Liver (tissue), 9 donors: Measurements from ENCODE around the gene RBM42. TPM values are rescaled to one million over a fixed set of nuclear protein-coding genes. Genes with fewer than 3 reads are reported as not detected.

Experiments
- DNase-seq: peaks from one replicate; pipeline ENCODE4 v3.0.0-alpha.2; 2017; ENCODE audit warnings: low spot score
- H3K27ac ChIP-seq, 2 donors: one replicate each; pipeline ENCODE4 v1.7.0; 2013; ENCODE audit warnings: inconsistent platforms in 2 of 2, low read length in 2 of 2, control low read depth in 1 of 2, low read depth in 1 of 2, mild to moderate bottlenecking in 1 of 2
- H3K27me3 ChIP-seq, 4 donors: one replicate each; pipeline versions ENCODE4 v1.6.1 to v1.7.0; 2013; ENCODE audit warnings: low read length in 3 of 4, inconsistent platforms in 1 of 4, mild to moderate bottlenecking in 1 of 4, moderate library complexity in 1 of 4; ENCODE audit not compliant: control insufficient read depth in 4 of 4, insufficient read depth in 4 of 4
- H3K36me3 ChIP-seq, 4 donors: one replicate each; pipeline versions ENCODE4 v1.6.1 to v1.7.0; 2013; ENCODE audit warnings: low read length in 3 of 4, mild to moderate bottlenecking in 3 of 4, low read depth in 1 of 4, moderate library complexity in 1 of 4; ENCODE audit not compliant: control insufficient read depth in 4 of 4, insufficient read depth in 3 of 4
- H3K4me1 ChIP-seq, 4 donors: one replicate each; pipeline versions ENCODE4 v1.6.1 to v1.7.0; 2013; ENCODE audit warnings: low read length in 3 of 4, mild to moderate bottlenecking in 3 of 4, moderate library complexity in 1 of 4; ENCODE audit not compliant: control insufficient read depth in 4 of 4, insufficient read depth in 4 of 4
- H3K4me3 ChIP-seq, 3 donors: one replicate each; pipeline versions ENCODE4 v1.6.1 to v1.7.0; 2013; ENCODE audit warnings: low read length in 3 of 3, control low read depth in 1 of 3, low read depth in 1 of 3, mild to moderate bottlenecking in 1 of 3
- H3K9ac ChIP-seq, 2 donors: one replicate each; pipeline ENCODE4 v1.7.0; 2013; ENCODE audit warnings: low read length in 2 of 2, mild to moderate bottlenecking in 2 of 2, moderate library complexity in 2 of 2, control low read depth in 1 of 2, low read depth in 1 of 2
- H3K9me3 ChIP-seq, 4 donors: one replicate each; pipeline versions ENCODE4 v1.6.1 to v1.7.0; 2013; ENCODE audit warnings: low read length in 3 of 4; ENCODE audit not compliant: control insufficient read depth in 4 of 4
- EGR1 ChIP-seq, 2 donors: IDR thresholded peaks; 2 replicates each; pipeline ENCODE4 v1.6.1; 2016 to 2018; ENCODE audit warnings: antibody characterized with exemption in 2 of 2, low read depth in 2 of 2
- FOXA1 ChIP-seq: IDR thresholded peaks from 2 replicates; pipeline ENCODE4 v1.6.1; 2016; ENCODE audit warnings: antibody characterized with exemption
- FOXA2 ChIP-seq: IDR thresholded peaks from 2 replicates; pipeline ENCODE4 v1.6.1; 2016; ENCODE audit warnings: antibody characterized with exemption
- GABPA ChIP-seq, 2 donors: IDR thresholded peaks in 1 of 2; conservative IDR thresholded peaks in 1 of 2; 2 replicates each; pipeline ENCODE4 v1.6.1; 2016; ENCODE audit warnings: antibody characterized with exemption in 2 of 2, mild to moderate bottlenecking in 1 of 2, moderate library complexity in 1 of 2
- HNF4A ChIP-seq, 2 donors: conservative IDR thresholded peaks; 2 replicates each; pipeline ENCODE4 v1.6.1; 2016; ENCODE audit warnings: antibody characterized with exemption in 2 of 2, mild to moderate bottlenecking in 2 of 2
- HNF4G ChIP-seq: IDR thresholded peaks from 2 replicates; pipeline ENCODE4 v1.6.1; 2016; ENCODE audit warnings: antibody characterized with exemption
- JUND ChIP-seq, 2 donors: IDR thresholded peaks; 2 replicates each; pipeline ENCODE4 v1.6.1; 2016; ENCODE audit warnings: antibody characterized with exemption in 2 of 2
- NR2F2 ChIP-seq: IDR thresholded peaks from 2 replicates; pipeline ENCODE4 v1.6.1; 2016; ENCODE audit warnings: antibody characterized with exemption
- RAD21 ChIP-seq, 2 donors: IDR thresholded peaks; 2 replicates each; pipeline ENCODE4 v1.6.1; 2016; ENCODE audit warnings: antibody characterized with exemption in 2 of 2, mild to moderate bottlenecking in 2 of 2
- REST ChIP-seq: IDR thresholded peaks from 2 replicates; pipeline ENCODE4 v1.6.1; 2016; ENCODE audit warnings: antibody characterized with exemption, mild to moderate bottlenecking
- RXRA ChIP-seq, 2 donors: IDR thresholded peaks; 2 replicates each; pipeline ENCODE4 v1.6.1; 2017 to 2018; ENCODE audit warnings: antibody characterized with exemption in 2 of 2, mild to moderate bottlenecking in 1 of 2
- TAF1 ChIP-seq: conservative IDR thresholded peaks from 2 replicates; pipeline ENCODE4 v1.6.1; 2016; ENCODE audit warnings: antibody characterized with exemption, mild to moderate bottlenecking
- YY1 ChIP-seq: IDR thresholded peaks from 2 replicates; pipeline ENCODE4 v1.6.1; 2016; ENCODE audit warnings: antibody characterized with exemption, mild to moderate bottlenecking
- ZBTB33 ChIP-seq: IDR thresholded peaks from 2 replicates; pipeline ENCODE4 v1.6.1; 2016; ENCODE audit warnings: antibody characterized with exemption
- WGBS: extraction: QIAGEN DNeasy Blood & Tissue Kit; methylation state at CpG from one replicate; pipeline ENCODE4 v1.1.7; 2013; 5-methylcytosine and 5-hydroxymethylcytosine counted together
- polyA plus RNA-seq, 2 donors: library from polyadenylated mRNA; stranded (reverse) in 1 of 2; unstranded in 1 of 2; fragments of 200-250 nt in 1 of 2; fragments of >200 nt in 1 of 2; fragmentation: Nextera tagmentation in 1 of 2; extraction: Ambion mirVana in 1 of 2; gene quantifications; one replicate each; pipeline versions ENCODE4 v1.2.1 to v1.2.3, GENCODE V29; 2013 to 2015
- total RNA-seq, 2 donors: library from RNA; depleted of rRNA; stranded (reverse); fragments of >200 nt; gene quantifications; one replicate each; pipeline ENCODE4 v1.2.3, GENCODE V29; 2014
- TF ChIP-seq, protein P1 (sequence below): IDR thresholded peaks from 2 replicates; pipeline ENCODE4 v1.6.1; 2016; ENCODE audit warnings: antibody characterized with exemption
- TF ChIP-seq, protein P2 (sequence below): IDR thresholded peaks from 2 replicates; pipeline ENCODE4 v1.6.1; 2016; ENCODE audit warnings: antibody characterized with exemption
- donor health status: healthy.
- donor health status: healthy.
- donor health status: healthy.
- donor health status: healthy.
- donor health status: healthy.

Gene RBM42
- total and polyA plus RNA-seq, 4 donors, result 17.8 to 34.7 (median 20.1) TPM

DNA sequence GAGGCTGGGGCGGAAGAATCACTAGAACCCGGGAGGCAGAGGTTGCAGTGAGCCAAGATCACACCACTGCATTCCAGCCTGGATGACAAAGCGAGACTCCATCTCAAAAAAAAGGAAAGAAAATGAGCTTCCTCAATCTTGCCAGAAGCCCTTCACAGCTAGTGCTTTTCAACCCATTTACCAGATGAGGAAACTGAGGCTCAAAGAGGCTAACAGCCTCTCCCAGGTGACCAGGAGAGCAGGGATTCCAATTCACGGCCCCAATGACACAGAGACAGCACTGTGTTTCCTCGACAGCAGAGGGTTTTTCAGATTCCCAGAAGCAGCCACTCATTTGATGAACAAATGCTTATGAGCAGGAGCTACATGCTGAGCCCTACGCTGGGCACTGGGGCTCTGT is 40.7 kb downstream of the RBM42 start:
- H3K4me3 ChIP-seq, result no peak overlapping the region
- no peak for DNase-seq
- H3K4me1 ChIP-seq, result peaks cover 0 to 6% (median 2%) of the 10 kb centered on the region in 4 donors
- no peaks in the 10 kb centered on the region for H3K36me3 ChIP-seq
- no peak overlapping the region for H3K9ac ChIP-seq
- no peaks in the 10 kb centered on the region for H3K27me3 ChIP-seq
- TF ChIP-seq ZBTB33, result no peak
- TF ChIP-seq NR2F2, result no peak
- TF ChIP-seq REST, result no peak
- TF ChIP-seq, protein P1, sequence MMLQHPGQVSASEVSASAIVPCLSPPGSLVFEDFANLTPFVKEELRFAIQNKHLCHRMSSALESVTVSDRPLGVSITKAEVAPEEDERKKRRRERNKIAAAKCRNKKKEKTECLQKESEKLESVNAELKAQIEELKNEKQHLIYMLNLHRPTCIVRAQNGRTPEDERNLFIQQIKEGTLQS, result no peak
- no peak for TF ChIP-seq HNF4G
- no peak for TF ChIP-seq JUND (IDR thresholded peaks at IDR 0.05)
- TF ChIP-seq EGR1 (IDR thresholded peaks at IDR 0.05; ENCODE audit: low read depth in 2 of 2), result no peak
- no peak for TF ChIP-seq GABPA (IDR thresholded peaks at IDR 0.05 in 1 of 2, conservative IDR thresholded peaks at IDR 0.05 in 1 of 2)
- TF ChIP-seq RAD21 (IDR thresholded peaks at IDR 0.05), result no peak
- TF ChIP-seq TAF1, result no peak
- no peaks in the 10 kb centered on the region for H3K9me3 ChIP-seq
- WGBS, result 82% methylated on average over 6 of the region's 6 CpGs
- H3K27ac ChIP-seq, result no peak overlapping the region

- TF ChIP-seq RAD21 (IDR thresholded peaks at IDR 0.05) (no peak), RXRA (IDR thresholded peaks at IDR 0.05) (no peak), FOXA2 (no peak), HNF4G (no peak), EGR1 (IDR thresholded peaks at IDR 0.05; ENCODE audit: low read depth in 2 of 2) (no peak)
- TF ChIP-seq, protein P2, sequence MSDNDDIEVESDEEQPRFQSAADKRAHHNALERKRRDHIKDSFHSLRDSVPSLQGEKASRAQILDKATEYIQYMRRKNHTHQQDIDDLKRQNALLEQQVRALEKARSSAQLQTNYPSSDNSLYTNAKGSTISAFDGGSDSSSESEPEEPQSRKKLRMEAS, result no peak
- no peak for DNase-seq
- Histone ChIP-seq H3K27me3 (no peaks in the 10 kb centered on the region), H3K4me3 (no peak overlapping the region), H3K9ac (no peak overlapping the region), H3K4me1 (peaks cover 0 to 6% (median 2%) of the 10 kb centered on the region in 4 donors), H3K27ac (no peak overlapping the region), H3K9me3 (no peaks in the 10 kb centered on the region), H3K36me3 (no peaks in the 10 kb centered on the region)
- 71% methylated on average over 4 of the region's 4 CpGs for WGBS
These were observed 41.1 kb downstream of the RBM42 start for GRCh38 chr19:35669974-35670373.

DNA sequence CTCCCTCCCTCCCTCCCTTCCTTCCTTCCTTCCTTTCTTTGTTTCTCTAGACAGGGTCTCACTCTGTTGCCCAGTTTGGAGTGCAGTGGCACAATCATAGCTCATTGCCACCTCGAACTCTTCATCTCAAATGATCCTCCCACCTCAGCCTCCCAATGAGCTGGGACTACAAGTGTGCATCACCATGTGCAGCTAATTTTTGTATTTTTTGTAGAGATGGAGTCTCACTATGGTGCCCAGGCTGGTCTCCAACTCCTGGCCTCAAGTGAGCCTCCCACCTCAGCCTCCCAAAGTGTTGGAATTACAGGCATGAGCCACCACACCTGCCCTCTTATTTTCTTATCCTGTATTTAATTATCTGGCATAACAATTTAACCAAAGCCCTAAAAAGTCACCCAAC is 41.9 kb downstream of the RBM42 start:
- no peak for TF ChIP-seq EGR1 (IDR thresholded peaks at IDR 0.05; ENCODE audit: low read depth in 2 of 2)
- no peak for TF ChIP-seq RAD21 (IDR thresholded peaks at IDR 0.05)
- TF ChIP-seq YY1, result no peak
- TF ChIP-seq, protein P1, result no peak
- no peak for TF ChIP-seq RXRA (IDR thresholded peaks at IDR 0.05)
- no peak for TF ChIP-seq JUND (IDR thresholded peaks at IDR 0.05)
- no peak for TF ChIP-seq FOXA1
- no peak for TF ChIP-seq REST
- no peak for TF ChIP-seq HNF4A (conservative IDR thresholded peaks at IDR 0.05)
- DNase-seq, result no peak
- no peaks in the 10 kb centered on the region for H3K36me3 ChIP-seq
- H3K9ac ChIP-seq, result no peak overlapping the region
- H3K27me3 ChIP-seq, result no peaks in the 10 kb centered on the region
- no peaks in the 10 kb centered on the region for H3K9me3 ChIP-seq
- H3K4me1 ChIP-seq, result peaks cover 0 to 6% (median 2%) of the 10 kb centered on the region in 4 donors
- no peak overlapping the region for H3K27ac ChIP-seq
- no peak overlapping the region for H3K4me3 ChIP-seq
- WGBS, result 91% methylated on average over 1 of the region's 1 CpG
